ENCODE results near the gene TCIRG1. TPM values are rescaled to one million over a fixed set of nuclear protein-coding genes. Genes with fewer than 3 reads are reported as not detected.

TCIRG1 gene
- polyA plus RNA-seq, 4 donors: 17.6 to 28.9 (median 20.6) TPM

DNA sequence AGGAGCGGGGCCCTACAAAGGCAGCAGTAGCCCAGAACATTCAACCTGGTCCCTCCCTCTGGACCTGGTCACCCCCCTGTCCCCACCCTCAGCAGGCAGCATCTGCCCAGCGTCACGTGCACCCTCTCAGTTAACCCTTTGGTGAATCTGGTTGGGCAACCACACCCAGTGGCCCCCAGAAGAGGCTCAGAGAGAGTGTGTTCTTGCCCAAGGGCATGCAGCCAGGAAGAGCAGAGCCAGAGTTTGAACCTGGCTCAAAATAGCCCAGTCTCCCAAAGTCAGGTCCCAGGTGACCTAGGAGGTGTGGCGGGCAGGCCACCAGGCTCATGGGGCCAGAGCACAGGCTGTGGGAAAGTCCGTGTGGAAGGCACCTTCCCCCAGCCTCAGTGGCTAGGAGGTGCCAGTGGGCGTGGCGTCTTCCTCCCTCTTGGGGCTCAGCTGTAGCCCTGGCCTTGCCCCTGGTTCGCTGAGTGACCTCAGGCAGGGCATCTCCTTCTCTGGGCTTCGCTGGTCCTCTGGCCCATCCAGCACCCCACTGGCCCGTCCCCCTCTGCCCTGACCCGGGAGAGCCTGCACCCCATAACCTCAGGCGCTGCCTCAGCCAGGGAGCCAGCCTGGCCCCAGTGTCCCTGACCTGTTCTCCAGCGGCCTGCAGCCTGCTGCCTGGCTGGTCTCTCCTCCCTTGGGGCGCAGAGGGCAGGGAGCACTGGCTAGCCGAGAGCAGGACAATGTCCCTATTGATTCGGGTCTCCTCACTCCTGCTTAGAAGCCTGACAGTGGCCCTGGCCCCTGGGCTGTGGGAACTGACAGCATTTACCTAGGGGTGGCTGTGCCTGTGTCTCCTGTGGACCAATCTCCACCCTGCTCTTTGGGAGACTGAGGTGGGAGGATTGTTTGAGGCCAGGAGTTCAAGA is 21.7 kb upstream of the TCIRG1 start:
- no peak for DNase-seq (ENCODE audit: low read depth in 4 of 4, low spot score in 3 of 4)

GRCh38 chr11:68017980-68018729 is 20.7 kb upstream of the TCIRG1 start:
- no peak for DNase-seq (ENCODE audit: low read depth in 4 of 4, low spot score in 3 of 4)

GRCh38 chr11:68018730-68019190 is 20.1 kb upstream of the TCIRG1 start:
- DNase-seq (ENCODE audit: low read depth in 4 of 4, low spot score in 3 of 4): no peak

GRCh38 chr11:68019486-68019885 is 19.3 kb upstream of the TCIRG1 start:
- DNase-seq (ENCODE audit: low read depth in 4 of 4, low spot score in 3 of 4): no peak

- no peak for DNase-seq (ENCODE audit: low read depth in 4 of 4, low spot score in 3 of 4)
Observed at GRCh38 chr11:68020575-68020974, 18.2 kb upstream of the TCIRG1 start.

GRCh38 chr11:68021167-68021787 is 17.5 kb upstream of the TCIRG1 start:
- DNase-seq (ENCODE audit: low read depth in 4 of 4, low spot score in 3 of 4): no peak

DNA sequence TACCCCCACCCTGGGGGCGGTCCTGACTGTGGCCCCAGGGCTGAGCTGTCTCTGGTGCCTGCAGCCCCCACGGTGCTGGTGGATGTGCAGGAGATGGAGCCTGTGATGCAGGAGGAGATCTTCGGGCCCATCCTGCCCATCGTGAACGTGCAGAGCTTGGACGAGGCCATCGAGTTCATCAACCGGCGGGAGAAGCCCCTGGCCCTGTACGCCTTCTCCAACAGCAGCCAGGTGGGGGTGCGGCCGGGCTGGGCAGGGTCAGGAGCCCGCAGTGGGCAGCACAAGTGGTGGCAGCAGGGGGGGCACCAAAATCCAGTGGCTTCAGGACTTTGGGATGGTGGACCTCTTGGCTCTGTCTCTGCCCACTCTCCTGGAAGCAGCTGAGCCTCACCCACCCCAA is 16.3 kb upstream of the TCIRG1 start:
- DNase-seq (ENCODE audit: low read depth in 4 of 4, low spot score in 3 of 4): no peak

DNA sequence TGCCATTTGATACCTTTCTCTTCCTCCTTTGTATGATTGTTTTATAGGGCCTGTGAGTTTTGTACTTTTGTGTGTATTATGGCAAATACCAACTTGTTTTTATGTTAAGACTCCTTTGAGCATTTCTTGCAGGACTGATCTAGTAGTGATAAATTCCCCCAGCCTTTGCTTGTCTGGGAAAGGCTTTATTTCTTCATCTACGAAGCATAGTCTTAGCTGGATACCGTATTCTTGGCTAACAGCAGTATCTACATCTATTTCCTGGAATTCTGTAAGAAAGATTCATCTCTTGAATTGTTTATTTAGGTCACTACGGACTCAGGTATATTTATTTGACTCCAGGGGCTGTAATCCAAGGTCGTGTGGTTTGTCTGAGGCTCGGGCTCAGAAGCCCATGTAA is 14.3 kb upstream of the TCIRG1 start:
- no peak for DNase-seq (ENCODE audit: low read depth in 4 of 4, low spot score in 3 of 4)

GRCh38 chr11:68025047-68025446 is 13.8 kb upstream of the TCIRG1 start:
- DNase-seq (ENCODE audit: low read depth in 4 of 4, low spot score in 3 of 4): no peak

- DNase-seq (ENCODE audit: low read depth in 4 of 4, low spot score in 3 of 4): no peak
Observed at GRCh38 chr11:68026391-68027105, 12.3 kb upstream of the TCIRG1 start.

DNA sequence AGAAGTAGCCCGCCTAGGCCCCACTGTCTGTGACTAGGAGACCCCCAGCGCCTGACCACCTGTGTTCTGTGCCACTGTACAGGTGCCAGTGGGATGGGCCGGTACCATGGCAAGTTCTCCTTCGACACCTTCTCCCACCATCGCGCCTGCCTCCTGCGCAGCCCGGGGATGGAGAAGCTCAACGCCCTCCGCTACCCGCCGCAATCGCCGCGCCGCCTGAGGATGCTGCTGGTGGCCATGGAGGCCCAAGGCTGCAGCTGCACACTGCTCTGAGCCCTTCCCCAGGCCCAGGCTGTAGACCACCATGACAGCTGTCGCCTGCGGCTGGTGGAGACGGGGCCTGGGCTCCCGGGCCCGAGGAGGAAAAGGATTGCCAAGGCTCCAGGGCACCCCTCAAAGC is 11.2 kb upstream of the TCIRG1 start:
- DNase-seq (ENCODE audit: low read depth in 4 of 4, low spot score in 3 of 4): no peak

- DNase-seq (ENCODE audit: low read depth in 4 of 4, low spot score in 3 of 4): no peak
Observed at GRCh38 chr11:68028802-68029545, 9.9 kb upstream of the TCIRG1 start.

GRCh38 chr11:68030318-68031143 is 8.3 kb upstream of the TCIRG1 start, which contains the start of gene NDUFS8:
NDUFS8 (plus strand) TSS chr11:68030681; CDS start chr11:68032152, 1,471 bp downstream.
- DNase-seq (ENCODE audit: low read depth in 4 of 4, low spot score in 3 of 4): peak; percentile 94 to 99 (median 98)

DNA sequence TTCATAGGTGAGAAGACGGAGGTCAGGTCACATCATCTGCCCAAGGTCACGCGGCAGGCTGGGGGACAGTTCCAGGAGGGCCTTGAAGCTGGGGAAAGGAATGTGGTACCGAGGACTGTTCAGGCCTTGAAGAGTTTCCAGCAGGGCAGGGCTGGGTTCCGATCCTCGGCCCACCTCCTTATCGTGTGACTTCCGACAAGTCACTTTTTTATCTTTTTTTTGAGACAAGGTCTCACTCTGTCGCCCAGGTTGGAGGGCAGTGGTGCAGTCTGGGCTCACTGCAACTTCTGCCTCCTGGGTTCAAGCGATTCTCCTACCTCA is 7.7 kb upstream of the TCIRG1 start:
- no peak for DNase-seq (ENCODE audit: low read depth in 4 of 4, low spot score in 3 of 4)

GRCh38 chr11:68032003-68032402 is 6.8 kb upstream of the TCIRG1 start:
- no peak for DNase-seq (ENCODE audit: low read depth in 4 of 4, low spot score in 3 of 4)

- DNase-seq (ENCODE audit: low read depth in 4 of 4, low spot score in 3 of 4): no peak
Observed at GRCh38 chr11:68032997-68033707, 5.7 kb upstream of the TCIRG1 start.

- no peak for DNase-seq (ENCODE audit: low read depth in 4 of 4, low spot score in 3 of 4)
Observed at GRCh38 chr11:68033708-68034045, 5.1 kb upstream of the TCIRG1 start.

- DNase-seq (ENCODE audit: low read depth in 4 of 4, low spot score in 3 of 4): no peak
Observed at GRCh38 chr11:68035266-68035876, 3.5 kb upstream of the TCIRG1 start.

Measured in right renal pelvis (tissue), 4 donors.